ENCODE results near the gene SHC4. TPM values are rescaled to one million over a fixed set of nuclear protein-coding genes. Genes with fewer than 3 reads are reported as not detected.
A peak's percentile ranks its signal among the peaks of the same experiment; 100 is the strongest.

The SHC4 gene
- total RNA-seq (2014; rRNA removed; shearing (Covaris generic)), result 1.2 and 1.8 TPM in 2 replicates

- Histone ChIP-seq H3K9me3 (replicated peaks) (no peaks in the 10 kb centered on the region), H3K27me3 (no peaks in the 10 kb centered on the region), H3K27ac (peak within 1 kb of the TSS; percentile 41), H3K4me3 (peak within 1 kb of the TSS; percentile 62), H3K4me1 (peaks cover 19% of the 10 kb centered on the region), H3K36me3 (no peaks in the 10 kb centered on the region)
- peak; percentile 72 to 80 for DNase-seq
Observed at GRCh38 chr15:48963524-48964113, at the start of gene SHC4. Gene SHC4, minus strand, starts transcription at chr15:48963919. Its CDS starts 904 bp downstream, at chr15:48963015.

GRCh38 chr15:48999314-48999713 is 35.6 kb upstream of the SHC4 start:
- no peak overlapping the region for H3K27ac ChIP-seq
- peaks cover 23% of the 10 kb centered on the region; the same call in 1 of the 2 replicates for H3K36me3 ChIP-seq
- no peak for DNase-seq
- H3K9me3 ChIP-seq (replicated peaks), result no peaks in the 10 kb centered on the region
- no peak overlapping the region for H3K4me3 ChIP-seq
- H3K27me3 ChIP-seq, result no peaks in the 10 kb centered on the region
- H3K4me1 ChIP-seq, result no peaks in the 10 kb centered on the region

GRCh38 chr15:48996276-48996675 is 32.6 kb upstream of the SHC4 start:
- no peak for DNase-seq

GRCh38 chr15:48993380-48993779 is 29.7 kb upstream of the SHC4 start:
- Histone ChIP-seq H3K9me3 (replicated peaks) (no peaks in the 10 kb centered on the region), H3K4me3 (no peak overlapping the region), H3K36me3 (peaks cover 43% of the 10 kb centered on the region), H3K27ac (no peak overlapping the region), H3K27me3 (no peaks in the 10 kb centered on the region), H3K4me1 (no peaks in the 10 kb centered on the region)
- no peak for DNase-seq

More at GRCh38 chr15:48996276-48996675, 32.6 kb upstream of the SHC4 start:
- H3K4me1 ChIP-seq, result no peaks in the 10 kb centered on the region
- H3K36me3 ChIP-seq, result peaks cover 41% of the 10 kb centered on the region
- no peaks in the 10 kb centered on the region for H3K9me3 ChIP-seq (replicated peaks)
- no peak overlapping the region for H3K4me3 ChIP-seq
- H3K27me3 ChIP-seq, result no peaks in the 10 kb centered on the region
- H3K27ac ChIP-seq, result no peak overlapping the region

- DNase-seq, result no peak
- Histone ChIP-seq H3K4me3 (no peak overlapping the region), H3K36me3 (peaks cover 43% of the 10 kb centered on the region), H3K9me3 (replicated peaks) (no peaks in the 10 kb centered on the region), H3K27ac (no peak overlapping the region), H3K27me3 (no peaks in the 10 kb centered on the region), H3K4me1 (no peaks in the 10 kb centered on the region)
Observed at GRCh38 chr15:48992545-48992944, 28.8 kb upstream of the SHC4 start.

GRCh38 chr15:48992096-48992495 is 28.4 kb upstream of the SHC4 start:
- DNase-seq, result no peak
- H3K9me3 ChIP-seq (replicated peaks), result no peaks in the 10 kb centered on the region
- H3K27me3 ChIP-seq, result no peaks in the 10 kb centered on the region
- H3K36me3 ChIP-seq, result peaks cover 40% of the 10 kb centered on the region
- H3K27ac ChIP-seq, result no peak overlapping the region
- H3K4me3 ChIP-seq, result no peak overlapping the region
- H3K4me1 ChIP-seq, result no peaks in the 10 kb centered on the region

GRCh38 chr15:48989170-48989569 is 25.5 kb upstream of the SHC4 start:
- H3K9me3 ChIP-seq (replicated peaks), result no peaks in the 10 kb centered on the region

GRCh38 chr15:48987142-48987541 is 23.4 kb upstream of the SHC4 start:
- Histone ChIP-seq H3K27me3 (no peaks in the 10 kb centered on the region), H3K9me3 (replicated peaks) (no peaks in the 10 kb centered on the region), H3K4me1 (no peaks in the 10 kb centered on the region), H3K4me3 (no peak overlapping the region), H3K27ac (no peak overlapping the region), H3K36me3 (peaks cover 13% of the 10 kb centered on the region)
- DNase-seq, result no peak

More at GRCh38 chr15:48989170-48989569, 25.5 kb upstream of the SHC4 start:
- no peaks in the 10 kb centered on the region for H3K4me1 ChIP-seq
- no peak for DNase-seq
- no peak overlapping the region for H3K4me3 ChIP-seq
- no peak overlapping the region for H3K27ac ChIP-seq
- no peaks in the 10 kb centered on the region for H3K27me3 ChIP-seq
- peaks cover 26% of the 10 kb centered on the region for H3K36me3 ChIP-seq

GRCh38 chr15:48986240-48986639 is 22.5 kb upstream of the SHC4 start:
- Histone ChIP-seq H3K27ac (no peak overlapping the region), H3K36me3 (0 out of 2 replicates have a peak, but pooled peaks cover 9% of the 10 kb centered on the region), H3K4me3 (no peak overlapping the region), H3K9me3 (replicated peaks) (no peaks in the 10 kb centered on the region), H3K4me1 (no peaks in the 10 kb centered on the region), H3K27me3 (no peaks in the 10 kb centered on the region)
- no peak for DNase-seq

- Histone ChIP-seq H3K4me1 (no peaks in the 10 kb centered on the region), H3K4me3 (no peak overlapping the region), H3K9me3 (replicated peaks) (no peaks in the 10 kb centered on the region), H3K27me3 (no peaks in the 10 kb centered on the region), H3K36me3 (0 out of 2 replicates have a peak, but pooled peaks cover 5% of the 10 kb centered on the region), H3K27ac (no peak overlapping the region)
- no peak for DNase-seq
Observed at GRCh38 chr15:48985516-48985915, 21.8 kb upstream of the SHC4 start.

GRCh38 chr15:48984811-48985352 is 21.2 kb upstream of the SHC4 start:
- H3K36me3 ChIP-seq, result no peaks in the 10 kb centered on the region
- no peaks in the 10 kb centered on the region for H3K4me1 ChIP-seq
- H3K27me3 ChIP-seq, result no peaks in the 10 kb centered on the region
- H3K4me3 ChIP-seq, result no peak overlapping the region
- H3K27ac ChIP-seq, result no peak overlapping the region
- H3K9me3 ChIP-seq (replicated peaks), result no peaks in the 10 kb centered on the region
- DNase-seq, result no peak

- DNase-seq, result no peak
- Histone ChIP-seq H3K9me3 (replicated peaks) (no peaks in the 10 kb centered on the region), H3K4me1 (no peaks in the 10 kb centered on the region), H3K4me3 (no peak overlapping the region), H3K36me3 (no peaks in the 10 kb centered on the region), H3K27me3 (no peaks in the 10 kb centered on the region), H3K27ac (no peak overlapping the region)
Observed at GRCh38 chr15:48984021-48984710, 20.4 kb upstream of the SHC4 start.

GRCh38 chr15:48983300-48983699 is 19.6 kb upstream of the SHC4 start:
- Histone ChIP-seq H3K4me1 (no peaks in the 10 kb centered on the region), H3K4me3 (no peak overlapping the region), H3K27ac (no peak overlapping the region), H3K27me3 (no peaks in the 10 kb centered on the region), H3K9me3 (replicated peaks) (no peaks in the 10 kb centered on the region), H3K36me3 (no peaks in the 10 kb centered on the region)
- DNase-seq, result no peak

GRCh38 chr15:48981941-48982340 is 18.2 kb upstream of the SHC4 start:
- H3K4me3 ChIP-seq, result no peak overlapping the region
- no peak overlapping the region for H3K27ac ChIP-seq
- no peak for DNase-seq

GRCh38 chr15:48978638-48979037 is 14.9 kb upstream of the SHC4 start:
- no peak for DNase-seq
- no peaks in the 10 kb centered on the region for H3K36me3 ChIP-seq
- no peak overlapping the region for H3K4me3 ChIP-seq
- no peak overlapping the region for H3K27ac ChIP-seq
- H3K4me1 ChIP-seq, result no peaks in the 10 kb centered on the region
- no peaks in the 10 kb centered on the region for H3K27me3 ChIP-seq
- H3K9me3 ChIP-seq (replicated peaks), result no peaks in the 10 kb centered on the region

More at GRCh38 chr15:48981941-48982340, 18.2 kb upstream of the SHC4 start:
- Histone ChIP-seq H3K27me3 (no peaks in the 10 kb centered on the region), H3K9me3 (replicated peaks) (no peaks in the 10 kb centered on the region), H3K36me3 (no peaks in the 10 kb centered on the region), H3K4me1 (no peaks in the 10 kb centered on the region)

All from SJCRH30 (cell line).